Measurements from ENCODE around the gene HFE. TPM values are rescaled to one million over a fixed set of nuclear protein-coding genes. Genes with fewer than 3 reads are reported as not detected.
"Not testable (repeated sequence)": the region's sequence is repeated elsewhere in the genome, so short reads cannot be mapped to it uniquely, and the experiment has no call there.

The HFE gene
- total RNA-seq, 1 donor from 2014 or later = 13.5 TPM

DNA sequence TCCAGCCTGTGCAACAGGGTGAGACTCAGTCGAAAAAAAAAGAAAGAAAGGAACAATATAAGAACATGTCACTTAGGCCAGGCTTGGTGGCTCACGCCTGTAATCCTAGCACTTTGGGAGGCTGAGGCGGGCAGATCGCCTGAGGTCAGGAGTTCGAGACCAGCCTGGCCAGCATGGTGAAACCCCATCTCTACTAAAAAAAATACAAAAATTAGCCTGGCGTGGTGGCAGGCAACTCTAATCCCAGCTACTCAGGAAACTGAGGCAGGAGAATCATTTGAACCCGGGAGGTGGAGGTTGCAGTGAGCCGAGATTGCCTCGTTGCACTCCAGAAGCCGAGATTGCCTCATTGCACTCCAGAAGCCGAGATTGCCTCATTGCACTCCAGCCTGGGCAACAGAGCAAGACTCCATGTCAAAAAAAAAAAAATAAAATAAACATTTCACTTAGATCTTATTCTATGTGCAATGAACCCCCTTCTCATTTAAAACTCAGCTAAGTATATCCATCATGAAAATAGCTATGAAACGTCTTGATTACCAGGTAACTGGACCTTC lies 28.7 kb upstream of the HFE start:
- not testable (repeated sequence) for DNase-seq (ENCODE audit: low spot score)

- DNase-seq (ENCODE audit: low spot score) = no peak
Measured at GRCh38 chr6:26059941-26060340, 27.3 kb upstream of the HFE start.

GRCh38 chr6:26064619-26065257 lies 22.5 kb upstream of the HFE start:
- no peak for DNase-seq (ENCODE audit: low spot score)

- DNase-seq (ENCODE audit: low spot score) = no peak
Measured at GRCh38 chr6:26065952-26066380, 21.3 kb upstream of the HFE start.

GRCh38 chr6:26067367-26067766 lies 19.9 kb upstream of the HFE start:
- no peak for DNase-seq (ENCODE audit: low spot score)

- no peak for DNase-seq (ENCODE audit: low spot score)
Measured at GRCh38 chr6:26068036-26068435, 19.2 kb upstream of the HFE start.

GRCh38 chr6:26071135-26071534 lies 16.1 kb upstream of the HFE start:
- DNase-seq (ENCODE audit: low spot score) = no peak

GRCh38 chr6:26075063-26075717 lies 12.0 kb upstream of the HFE start:
- no peak for DNase-seq (ENCODE audit: low spot score)

DNA sequence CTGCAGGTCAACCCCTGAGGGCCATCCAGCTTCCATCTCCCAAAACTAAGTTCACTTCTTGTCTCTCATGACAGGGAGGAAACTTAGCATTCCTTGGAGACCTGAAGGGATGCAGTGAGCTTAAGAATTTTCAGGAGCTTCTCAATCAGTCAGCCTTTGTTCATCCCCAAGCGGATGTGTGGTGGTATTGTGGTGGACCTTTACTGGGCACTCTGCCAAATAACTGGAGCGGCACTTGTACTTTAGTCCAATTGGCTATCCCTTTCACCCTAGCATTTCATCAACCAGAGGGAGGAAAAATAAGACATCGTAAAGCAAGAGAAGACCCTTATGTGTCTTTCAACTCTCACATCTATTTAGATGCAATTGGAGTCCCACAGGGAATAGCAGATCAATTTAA lies 9.2 kb upstream of the HFE start:
- not testable (repeated sequence) for DNase-seq (ENCODE audit: low spot score)

DNA sequence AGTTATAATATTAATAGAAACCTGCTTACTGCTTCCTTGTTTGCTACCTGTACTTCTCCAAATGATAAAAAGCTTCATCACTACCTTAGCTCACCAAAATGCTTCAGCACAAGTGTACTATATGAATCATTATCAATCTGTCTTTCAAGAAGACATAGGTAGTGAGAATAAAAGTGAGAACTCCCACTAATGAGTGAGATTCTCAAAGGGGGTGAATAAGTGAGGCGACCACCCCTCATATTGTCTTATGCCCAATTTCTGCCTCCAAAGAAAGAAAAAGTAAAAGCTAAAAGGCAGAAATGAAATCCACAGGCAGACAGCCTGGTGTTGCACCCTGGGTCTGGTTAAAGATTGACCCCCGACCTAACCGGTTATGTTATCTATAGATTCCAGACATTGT lies 6.1 kb upstream of the HFE start:
- not testable (repeated sequence) for DNase-seq (ENCODE audit: low spot score)

- DNase-seq (ENCODE audit: low spot score) = no peak
Measured at GRCh38 chr6:26086211-26086610, 1.0 kb upstream of the HFE start.

GRCh38 chr6:26088344-26088743 lies 1.1 kb downstream of the HFE start:
- DNase-seq (ENCODE audit: low spot score) = no peak

- no peak for DNase-seq (ENCODE audit: low spot score)
Measured at GRCh38 chr6:26089272-26089671, 2.0 kb downstream of the HFE start.

DNA sequence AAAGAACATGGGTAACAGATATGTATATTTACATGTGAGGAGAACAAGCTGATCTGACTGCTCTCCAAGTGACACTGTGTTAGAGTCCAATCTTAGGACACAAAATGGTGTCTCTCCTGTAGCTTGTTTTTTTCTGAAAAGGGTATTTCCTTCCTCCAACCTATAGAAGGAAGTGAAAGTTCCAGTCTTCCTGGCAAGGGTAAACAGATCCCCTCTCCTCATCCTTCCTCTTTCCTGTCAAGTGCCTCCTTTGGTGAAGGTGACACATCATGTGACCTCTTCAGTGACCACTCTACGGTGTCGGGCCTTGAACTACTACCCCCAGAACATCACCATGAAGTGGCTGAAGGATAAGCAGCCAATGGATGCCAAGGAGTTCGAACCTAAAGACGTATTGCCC lies 5.2 kb downstream of the HFE start:
- DNase-seq (ENCODE audit: low spot score) = no peak

GRCh38 chr6:26094036-26094435 lies 6.8 kb downstream of the HFE start:
- no peak for DNase-seq (ENCODE audit: low spot score)

- DNase-seq (ENCODE audit: low spot score) = no peak
Measured at GRCh38 chr6:26097268-26097875, 10.1 kb downstream of the HFE start.

GRCh38 chr6:26103141-26103769 lies 16.0 kb downstream of the HFE start:
- no peak for DNase-seq (ENCODE audit: low spot score)

DNA sequence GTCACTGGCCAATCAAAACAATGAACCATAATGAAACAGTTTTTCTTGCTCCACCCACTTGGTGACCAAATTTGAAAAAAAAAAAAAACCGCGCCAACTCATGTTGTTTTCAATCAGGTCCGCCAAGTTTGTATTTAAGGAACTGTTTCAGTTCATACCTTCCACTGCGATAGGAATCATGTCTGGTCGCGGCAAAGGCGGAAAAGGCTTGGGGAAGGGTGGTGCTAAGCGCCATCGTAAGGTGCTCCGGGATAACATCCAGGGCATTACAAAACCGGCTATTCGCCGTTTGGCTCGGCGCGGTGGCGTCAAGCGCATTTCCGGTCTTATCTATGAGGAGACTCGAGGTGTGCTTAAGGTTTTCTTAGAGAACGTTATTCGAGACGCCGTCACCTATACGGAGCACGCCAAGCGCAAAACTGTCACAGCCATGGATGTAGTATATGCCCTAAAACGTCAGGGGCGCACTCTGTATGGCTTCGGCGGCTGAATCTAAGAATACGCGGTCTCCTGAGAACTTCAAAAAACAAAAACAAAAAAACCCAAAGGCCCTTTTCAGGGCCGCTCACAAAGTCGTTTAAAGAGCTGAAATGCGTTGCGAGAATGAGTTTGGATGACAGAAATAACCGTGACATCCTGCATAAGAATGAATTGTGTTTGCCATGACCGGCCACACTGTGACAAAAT lies 16.7 kb downstream of the HFE start:
- DNase-seq (ENCODE audit: low spot score) = no peak

DNA sequence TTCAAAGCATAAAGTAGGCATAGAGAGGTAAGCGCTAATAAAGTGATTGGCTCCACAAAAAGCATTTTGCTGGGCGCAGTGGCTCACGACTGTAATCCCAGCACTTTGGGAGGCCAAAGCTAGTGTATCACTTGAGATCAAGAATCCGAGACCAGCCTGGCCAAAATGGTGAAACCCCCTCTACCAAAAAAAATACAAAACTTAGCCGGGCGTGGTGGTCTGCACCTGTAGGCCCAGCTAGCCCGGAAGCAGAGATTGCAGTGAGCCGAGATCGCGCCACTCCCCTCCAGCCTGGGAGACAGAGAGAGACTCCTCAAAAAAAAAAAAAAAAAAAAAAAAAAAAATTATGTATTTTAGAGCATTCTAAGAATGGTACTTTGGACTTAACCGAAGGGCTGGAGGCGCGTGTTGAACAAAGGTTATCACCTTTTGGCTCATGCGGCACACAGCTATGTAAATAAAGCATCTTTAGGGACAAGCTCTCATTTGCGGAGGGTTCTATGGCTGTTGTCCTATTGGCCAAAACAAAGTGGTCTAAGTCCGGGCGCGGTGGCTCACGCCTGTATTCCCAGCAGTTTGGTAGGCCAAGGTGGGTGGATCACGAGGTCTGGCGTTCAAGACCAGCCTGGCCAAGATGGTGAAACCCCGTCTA lies 17.4 kb downstream of the HFE start:
- DNase-seq (ENCODE audit: low spot score) = no peak

- no peak for DNase-seq (ENCODE audit: low spot score)
Measured at GRCh38 chr6:26105109-26105730, 18.0 kb downstream of the HFE start.

Measured in mesenteric fat pad (tissue), 1 donor.